Measurements from ENCODE around the gene SREBF2. TPM values are rescaled to one million over a fixed set of nuclear protein-coding genes. Genes with fewer than 3 reads are reported as not detected.
A peak's percentile ranks its signal among the peaks of the same experiment; 100 is the strongest.
"Not testable (repeated sequence)": the region's sequence is repeated elsewhere in the genome, so short reads cannot be mapped to it uniquely, and the experiment has no call there.

Gene SREBF2
- total RNA-seq, 1 donor from 2014 or later, result 65.5 TPM

DNA sequence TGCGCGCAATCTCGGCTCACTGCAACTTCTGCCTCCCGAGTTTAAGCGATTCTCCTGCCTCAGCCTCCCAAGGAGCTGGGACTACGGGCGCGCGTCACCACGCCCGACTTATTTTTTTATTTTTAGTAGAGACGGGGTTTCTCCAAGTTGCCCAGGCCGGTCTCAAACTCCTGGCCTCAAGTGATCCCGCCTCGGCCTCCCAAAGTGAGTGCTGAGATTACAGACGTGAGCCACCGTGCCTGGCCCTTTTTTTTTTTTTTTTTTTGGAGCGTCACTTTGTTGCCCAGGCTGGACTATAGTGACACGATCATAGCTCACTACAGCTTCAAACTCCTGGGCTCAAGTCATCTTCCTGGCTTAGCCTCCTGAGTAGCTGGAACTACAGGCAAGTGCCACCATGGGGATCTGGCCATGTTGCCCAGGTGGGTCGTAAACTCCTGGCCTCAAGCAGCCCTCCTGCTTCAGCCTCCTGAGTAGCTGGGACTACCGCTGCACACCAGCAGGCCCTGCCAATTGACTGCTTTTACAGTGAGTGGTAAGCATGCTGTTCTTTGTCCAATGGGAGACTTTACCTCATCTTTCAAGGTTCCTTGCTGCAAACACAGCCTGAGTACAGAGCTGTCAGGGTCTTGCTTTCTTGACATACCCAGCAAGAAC is 114.6 kb downstream of the SREBF2 start:
- no peak for DNase-seq

- no peak for DNase-seq
Observed at GRCh38 chr22:41948142-41948541, 115.2 kb downstream of the SREBF2 start.

DNA sequence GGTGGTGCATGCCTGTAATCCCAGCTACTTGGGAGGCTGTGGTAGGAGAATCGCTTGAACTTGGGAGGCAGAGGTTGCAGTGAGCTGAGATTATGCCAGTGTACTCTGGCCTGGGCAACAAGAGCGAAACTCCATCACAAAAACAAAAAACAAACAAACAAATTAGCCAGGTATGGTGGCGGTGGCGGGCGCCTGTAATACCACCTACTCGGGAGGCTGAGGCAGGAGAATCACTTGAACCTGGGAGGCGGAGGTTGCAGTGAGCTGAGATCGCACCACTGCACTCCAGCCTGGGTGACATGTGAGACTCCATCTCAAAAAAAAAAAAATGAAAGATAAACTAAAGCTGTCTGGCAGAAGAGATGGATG is 116.0 kb downstream of the SREBF2 start:
- DNase-seq, result not testable (repeated sequence)

GRCh38 chr22:41949297-41949965 is 116.5 kb downstream of the SREBF2 start:
- DNase-seq, result no peak

DNA sequence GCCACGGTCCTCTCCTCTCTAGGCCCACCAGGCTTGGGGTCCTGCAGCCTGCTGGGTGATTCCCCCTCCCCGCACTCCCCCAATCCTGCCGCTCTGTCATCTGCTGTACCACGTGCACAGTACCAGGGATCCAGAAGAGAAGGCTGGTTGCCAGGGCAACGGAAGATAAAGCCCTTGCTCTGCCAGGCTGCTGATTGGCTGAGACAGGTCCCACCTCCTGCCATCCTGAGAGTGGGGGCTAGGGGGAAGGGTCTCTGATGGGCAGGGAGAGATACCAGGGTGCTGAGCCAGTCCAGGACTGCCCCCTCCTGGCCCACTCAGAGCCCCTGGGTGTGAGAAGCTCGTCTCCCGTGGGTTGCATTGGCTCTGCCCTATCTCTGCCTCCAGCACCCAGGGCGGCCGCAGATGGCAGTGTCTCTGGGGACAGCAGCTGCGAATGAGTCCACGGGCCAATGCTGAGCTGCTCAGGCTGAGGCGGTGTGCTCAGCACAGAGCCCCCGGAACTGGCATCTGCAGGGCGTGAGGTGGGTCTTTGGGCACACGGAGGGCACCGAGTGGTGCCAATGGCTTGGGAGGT is 119.1 kb downstream of the SREBF2 start, which contains the start of gene SMIM45:
TSS of gene SMIM45 (plus strand) at position 253 of the 577 bp plus-strand sequence.
- peak; percentile 86 for DNase-seq

DNA sequence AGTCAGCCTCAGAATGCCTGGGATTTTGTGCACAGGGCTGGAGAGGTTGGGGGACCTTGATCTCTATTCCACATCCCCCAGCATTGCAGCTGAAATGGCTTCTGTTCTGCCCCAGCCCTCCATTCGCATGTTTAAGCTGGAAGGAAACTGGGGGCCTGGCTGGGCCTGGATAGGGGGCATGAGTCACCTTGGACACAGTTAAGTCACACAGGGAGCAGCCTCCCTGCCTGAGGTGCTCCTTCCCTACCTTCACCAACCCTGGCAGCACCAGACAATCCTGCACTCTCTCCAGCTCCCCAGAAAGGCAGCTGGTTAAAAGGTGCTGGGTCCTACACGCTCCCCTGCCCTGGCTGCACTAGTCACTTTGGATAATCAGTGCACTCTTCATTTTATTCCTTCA is 119.8 kb downstream of the SREBF2 start:
- no peak for DNase-seq

Small RNAs within 50 kb of the gene (small RNA-seq; reads per million reads assigned to genes)
- gene MIR33A, result 1.8 reads per million, percentile 83 among the genes with 10 or more reads in this experiment

Other genes with a start within 250 kb of the SREBF2 start
- 17.2 TPM for gene PMM1, start 243.3 kb upstream of the SREBF2 start, total RNA-seq
- gene DESI1, start 212.1 kb upstream of the SREBF2 start, total RNA-seq, result 18.1 TPM
- 208 TPM for gene XRCC6, start 211.8 kb upstream of the SREBF2 start, total RNA-seq
- 62.9 TPM for gene SNU13, start 144.2 kb upstream of the SREBF2 start, total RNA-seq
- 0.16 TPM for gene MEI1, start 133.6 kb upstream of the SREBF2 start, total RNA-seq
- 12.2 TPM for gene CCDC134, start 32.4 kb upstream of the SREBF2 start, total RNA-seq
- not detected for gene SHISA8, start 82.0 kb downstream of the SREBF2 start, total RNA-seq
- gene TNFRSF13C, start 93.7 kb downstream of the SREBF2 start, total RNA-seq, result 0.31 TPM
- gene CENPM, start 114.0 kb downstream of the SREBF2 start, total RNA-seq, result 1.6 TPM
- gene SEPTIN3, start 136.3 kb downstream of the SREBF2 start, total RNA-seq, result 130 TPM
- 4.5 TPM for gene WBP2NL, start 165.7 kb downstream of the SREBF2 start, total RNA-seq
- gene NAGA, start 237.7 kb downstream of the SREBF2 start, total RNA-seq, result 10.0 TPM
- gene PHETA2, start 241.1 kb downstream of the SREBF2 start, total RNA-seq, result 3.0 TPM
- gene SMDT1, start 246.6 kb downstream of the SREBF2 start, total RNA-seq, result 15.9 TPM